ENCODE results near the gene CACTIN. TPM values are rescaled to one million over a fixed set of nuclear protein-coding genes. Genes with fewer than 3 reads are reported as not detected.

The CACTIN gene
- 10 to 100 TPM; 38.2 to 52.8 TPM for total RNA-seq

DNA sequence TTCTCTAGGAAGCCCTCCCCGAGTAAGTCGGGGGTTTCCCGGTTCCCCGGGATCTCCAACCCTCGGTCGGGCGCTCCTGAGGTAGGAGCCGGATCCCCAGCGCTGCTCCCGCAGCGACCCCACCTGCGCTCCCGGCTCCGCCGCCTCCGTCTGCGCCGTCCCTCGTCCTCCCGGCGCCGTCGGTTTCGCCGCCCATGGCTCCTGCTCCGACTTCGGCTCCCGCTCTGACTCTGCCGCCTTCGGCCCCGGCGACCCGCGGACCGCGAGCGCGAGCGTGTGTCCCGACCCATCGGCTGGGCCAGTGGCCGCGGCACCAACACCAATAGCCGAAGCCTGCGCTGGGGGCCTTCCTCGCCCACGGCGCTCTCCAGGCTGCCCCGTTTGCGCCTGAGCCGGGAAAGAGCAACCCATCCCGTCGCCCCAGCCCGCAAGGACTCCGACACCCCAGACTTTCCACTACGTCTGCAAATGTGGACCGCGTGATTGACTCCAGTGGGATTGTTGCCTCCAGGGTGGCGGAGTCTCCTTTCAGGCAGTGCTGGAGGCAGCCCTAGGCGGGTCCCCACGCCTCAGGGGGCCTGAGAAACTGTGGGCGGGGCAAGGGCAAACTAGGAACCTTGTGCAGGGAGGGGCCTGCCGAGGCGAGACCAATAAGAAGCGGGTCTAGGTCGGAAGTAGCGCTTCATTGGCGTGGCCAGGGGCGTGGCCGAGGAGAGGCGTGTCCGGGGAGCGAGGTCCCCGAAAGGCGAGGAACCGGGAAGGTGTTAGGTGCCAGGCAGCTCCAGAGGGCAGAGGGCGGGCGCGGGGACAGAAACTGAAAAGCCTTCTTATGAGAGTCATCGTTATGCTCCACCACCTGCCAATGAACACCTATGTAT is at the start of gene CACTIN:
TSS of gene CACTIN (minus strand) at position 318 of the 878 bp plus-strand sequence. CDS start at position 290, 28 bp downstream.
- Histone ChIP-seq H3K4me3 (peak within 1 kb of the TSS; percentile 81 to 86), H3K27ac (peak within 1 kb of the TSS; percentile 91 to 97), H3K36me3 (no peaks in the 10 kb centered on the region), H3K27me3 (replicated peaks; ENCODE audit: insufficient read depth) (no peaks in the 10 kb centered on the region), H3K4me1 (replicated peaks) (peaks cover 7% of the 10 kb centered on the region), H3K9me3 (no peaks in the 10 kb centered on the region)
- WGBS, result under 1% methylated on average over 80 of the region's 80 CpGs
- DNase-seq (ENCODE audit: low spot score), result peak; percentile 97
- TF ChIP-seq POLR2AphosphoS5 (IDR thresholded peaks at IDR 0.05), result peak; percentile 97
- TF ChIP-seq, protein P1, sequence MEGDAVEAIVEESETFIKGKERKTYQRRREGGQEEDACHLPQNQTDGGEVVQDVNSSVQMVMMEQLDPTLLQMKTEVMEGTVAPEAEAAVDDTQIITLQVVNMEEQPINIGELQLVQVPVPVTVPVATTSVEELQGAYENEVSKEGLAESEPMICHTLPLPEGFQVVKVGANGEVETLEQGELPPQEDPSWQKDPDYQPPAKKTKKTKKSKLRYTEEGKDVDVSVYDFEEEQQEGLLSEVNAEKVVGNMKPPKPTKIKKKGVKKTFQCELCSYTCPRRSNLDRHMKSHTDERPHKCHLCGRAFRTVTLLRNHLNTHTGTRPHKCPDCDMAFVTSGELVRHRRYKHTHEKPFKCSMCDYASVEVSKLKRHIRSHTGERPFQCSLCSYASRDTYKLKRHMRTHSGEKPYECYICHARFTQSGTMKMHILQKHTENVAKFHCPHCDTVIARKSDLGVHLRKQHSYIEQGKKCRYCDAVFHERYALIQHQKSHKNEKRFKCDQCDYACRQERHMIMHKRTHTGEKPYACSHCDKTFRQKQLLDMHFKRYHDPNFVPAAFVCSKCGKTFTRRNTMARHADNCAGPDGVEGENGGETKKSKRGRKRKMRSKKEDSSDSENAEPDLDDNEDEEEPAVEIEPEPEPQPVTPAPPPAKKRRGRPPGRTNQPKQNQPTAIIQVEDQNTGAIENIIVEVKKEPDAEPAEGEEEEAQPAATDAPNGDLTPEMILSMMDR (IDR thresholded peaks at IDR 0.05), result peak in 1 of 4 experiments; percentile 25
- peak; percentile 55 for TF ChIP-seq POLR2A (IDR thresholded peaks at IDR 0.05)
- intact Hi-C loops (cut with DNase I), result no loop called here

DNA sequence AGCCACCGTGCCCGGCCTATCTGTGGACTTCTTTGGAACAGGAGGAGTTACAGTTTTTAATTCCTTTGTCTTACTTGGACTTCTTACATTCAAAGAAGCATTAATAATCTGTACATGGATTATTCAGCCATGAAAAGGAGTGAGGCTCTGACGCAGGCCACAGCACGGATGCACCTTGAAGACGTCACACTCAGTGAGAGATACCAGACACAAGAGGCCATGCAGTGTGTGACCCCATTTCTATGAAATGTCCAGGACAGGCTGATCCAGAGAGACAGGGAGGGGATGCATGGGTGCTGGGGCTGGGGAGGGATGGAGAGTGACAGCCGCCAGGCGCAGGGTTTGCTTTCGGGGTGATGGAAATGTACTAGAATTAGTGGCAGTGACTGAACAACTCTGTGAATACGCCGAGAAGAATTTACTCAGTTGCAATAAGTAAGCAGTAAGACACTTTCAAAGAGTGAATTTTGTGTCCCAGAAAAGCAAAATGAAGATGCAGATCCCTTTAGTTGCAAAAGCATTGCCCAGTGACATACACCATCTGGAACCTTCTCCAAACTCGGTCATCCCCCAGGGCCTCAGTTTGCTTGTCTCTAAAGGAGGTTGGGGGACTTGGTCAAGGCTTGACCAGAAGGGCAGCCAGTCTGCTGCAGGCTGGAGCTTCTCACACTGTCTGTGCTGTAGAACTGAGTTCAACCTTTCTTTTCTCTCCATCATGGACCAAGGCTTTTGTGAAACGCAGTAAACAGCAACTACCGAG is 48.4 kb upstream of the CACTIN start:
- no peaks in the 10 kb centered on the region for H3K27me3 ChIP-seq (replicated peaks; ENCODE audit: insufficient read depth)
- H3K36me3 ChIP-seq, result no peaks in the 10 kb centered on the region
- H3K9me3 ChIP-seq, result no peaks in the 10 kb centered on the region
- DNase-seq (ENCODE audit: low spot score), result no peak
- no peak for TF ChIP-seq POLR2AphosphoS5 (IDR thresholded peaks at IDR 0.05)
- no peak for TF ChIP-seq POLR2A (IDR thresholded peaks at IDR 0.05)
- TF ChIP-seq, protein P1 (IDR thresholded peaks at IDR 0.05), result no peak
- H3K4me1 ChIP-seq (replicated peaks), result no peaks in the 10 kb centered on the region
- H3K27ac ChIP-seq, result peak overlapping the region in 1 of 2 donors; percentile 42
- 77% methylated on average over 13 of the region's 13 CpGs for WGBS
- intact Hi-C loops (cut with DNase I), result no loop called here
- no peak overlapping the region for H3K4me3 ChIP-seq

DNA sequence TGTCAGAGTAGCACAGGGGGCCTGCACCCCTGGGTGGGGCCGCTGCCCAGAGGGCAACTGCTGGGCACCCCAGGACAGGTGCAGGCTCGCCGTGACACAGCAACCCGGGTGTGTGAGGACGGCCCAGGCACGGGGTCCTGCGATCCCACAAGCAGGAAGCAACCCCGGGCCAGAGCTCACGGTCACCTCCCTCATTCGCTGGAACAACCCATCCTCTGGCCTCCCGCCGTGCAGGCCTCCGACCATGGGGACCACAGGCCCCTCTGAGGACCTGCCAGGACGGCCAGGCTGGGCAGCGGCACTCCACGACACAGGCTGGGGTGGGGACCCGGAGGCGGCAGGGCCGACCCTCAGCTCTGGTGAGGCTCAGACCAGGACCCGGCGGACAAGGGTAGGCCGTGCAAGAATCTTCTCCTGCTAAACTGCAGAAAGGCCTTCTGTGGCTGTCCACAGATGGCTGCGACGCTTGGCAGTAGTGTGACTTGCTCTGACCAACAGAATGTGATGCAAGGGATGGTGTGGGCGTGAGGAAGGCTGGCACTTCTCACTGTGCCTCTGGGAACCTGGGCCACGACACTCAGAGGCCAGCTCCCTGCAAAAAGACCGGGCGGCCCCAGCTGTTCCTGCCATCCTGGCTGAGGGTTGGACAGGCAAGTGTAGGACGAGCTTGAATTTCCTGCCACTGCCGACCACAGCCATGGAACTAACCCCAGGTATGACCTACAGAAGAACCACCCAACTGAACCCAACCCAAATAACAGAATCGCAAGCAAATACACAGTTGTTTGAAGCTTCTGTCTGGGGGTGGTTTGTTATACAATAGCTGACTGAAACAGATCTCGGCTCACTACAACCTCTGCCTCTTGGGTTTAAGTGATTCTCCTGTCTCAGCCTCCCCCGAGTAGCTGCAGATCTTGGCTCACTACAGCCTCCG is 47.2 kb upstream of the CACTIN start:
- Histone ChIP-seq H3K4me1 (replicated peaks) (no peaks in the 10 kb centered on the region), H3K36me3 (no peaks in the 10 kb centered on the region), H3K27ac (peak overlapping the region in 1 of 2 donors; percentile 86), H3K9me3 (no peaks in the 10 kb centered on the region), H3K27me3 (replicated peaks; ENCODE audit: insufficient read depth) (no peaks in the 10 kb centered on the region), H3K4me3 (no peak overlapping the region)
- TF ChIP-seq POLR2A (IDR thresholded peaks at IDR 0.05), result no peak
- TF ChIP-seq POLR2AphosphoS5 (IDR thresholded peaks at IDR 0.05), result no peak
- TF ChIP-seq, protein P1 (IDR thresholded peaks at IDR 0.05), result no peak
- WGBS, result 94% methylated on average over 22 of the region's 34 CpGs
- intact Hi-C loops (cut with DNase I), result no loop called here
- no peak for DNase-seq (ENCODE audit: low spot score)

DNA sequence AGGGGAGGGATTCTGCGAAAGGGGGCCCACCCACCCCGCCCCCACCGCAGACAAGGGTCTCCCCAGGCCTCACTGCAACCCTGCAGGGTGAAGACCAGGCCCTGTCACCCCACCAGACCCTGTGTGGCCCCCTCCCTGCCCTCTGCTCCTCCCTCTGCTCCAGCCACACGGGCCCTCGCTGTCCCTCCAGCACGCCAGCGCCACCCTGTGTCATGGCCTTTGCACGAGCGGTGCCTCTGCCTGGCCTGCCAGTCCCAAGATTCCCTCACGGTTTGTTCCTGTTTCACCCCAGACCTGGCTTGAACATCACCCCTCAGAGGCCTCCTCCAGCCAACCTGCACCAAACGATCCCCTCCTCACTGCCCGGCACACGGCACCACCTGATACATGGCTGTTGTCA is 46.4 kb upstream of the CACTIN start:
- Histone ChIP-seq H3K36me3 (no peaks in the 10 kb centered on the region), H3K4me3 (no peak overlapping the region), H3K27ac (peak overlapping the region in 1 of 2 donors; percentile 86), H3K9me3 (no peaks in the 10 kb centered on the region), H3K4me1 (replicated peaks) (no peaks in the 10 kb centered on the region), H3K27me3 (replicated peaks; ENCODE audit: insufficient read depth) (no peaks in the 10 kb centered on the region)
- intact Hi-C loops (cut with DNase I), result no loop called here
- WGBS, result 86% methylated on average over 13 of the region's 13 CpGs
- no peak for DNase-seq (ENCODE audit: low spot score)
- TF ChIP-seq POLR2A (IDR thresholded peaks at IDR 0.05), result no peak
- TF ChIP-seq, protein P1 (IDR thresholded peaks at IDR 0.05), result no peak
- no peak for TF ChIP-seq POLR2AphosphoS5 (IDR thresholded peaks at IDR 0.05)
